H1 (cell line): Measurements from ENCODE around the gene TCF4. TPM values are rescaled to one million over a fixed set of nuclear protein-coding genes. Genes with fewer than 3 reads are reported as not detected.

ENCODE experiments used
- CTCF ChIA-PET: fragments of 300-600 bp; sonication (Branson Sonifier 250); formaldehyde crosslinking; loops from one replicate; lab custom pipeline; 2021; ENCODE audit not compliant: partially characterized antibody; lab: Charles Lee
- POLR2A ChIA-PET: fragments of 300-600 bp; sonication (Branson Sonifier 250); formaldehyde crosslinking; loops from one replicate; lab custom pipeline; 2021; ENCODE audit warnings: inconsistent platforms; ENCODE audit not compliant: partially characterized antibody; lab: Charles Lee
- DNase-seq, 2 experiments: peaks; one replicate each; pipeline versions ENCODE4 v3.0.0 to v3.0.0-alpha.2; 2010 to 2022; ENCODE audit warnings: low spot score in 2 of 2, low read depth in 1 of 2, mixed read lengths in 1 of 2
- FAIRE-seq: peaks from 2 replicates; lab custom pipeline; 2011; peaks lifted over from hg19 to GRCh38; lab: Jason Lieb, UNC
- H2AFZ ChIP-seq: 2 replicates; pipeline ENCODE4 v1.8.1; 2012; ENCODE audit warnings: low read length, inconsistent platforms
- H2AK5ac ChIP-seq: 2 replicates; pipeline ENCODE4 v1.6.1; 2013; ENCODE audit warnings: low read depth, low read length
- H2BK120ac ChIP-seq: replicated peaks from 2 replicates; pipeline ENCODE3; 2013; ENCODE audit warnings: low read depth, low read length, inconsistent platforms
- H2BK12ac ChIP-seq: 2 replicates; pipeline ENCODE4 v1.6.1; 2013; ENCODE audit warnings: low read depth, low read length
- H2BK15ac ChIP-seq: 2 replicates; pipeline ENCODE4 v1.6.1; 2013; ENCODE audit warnings: low read length
- H2BK20ac ChIP-seq: 2 replicates; pipeline ENCODE4 v1.6.1; 2013; ENCODE audit warnings: low read length
- H2BK5ac ChIP-seq: 2 replicates; pipeline ENCODE4 v1.6.1; 2013; ENCODE audit warnings: low read depth, low read length
- H3K14ac ChIP-seq: 2 replicates; pipeline ENCODE4 v1.6.1; 2013; ENCODE audit warnings: inconsistent platforms; ENCODE audit not compliant: insufficient read length
- H3K18ac ChIP-seq: 2 replicates; pipeline ENCODE4 v1.6.1; 2013; ENCODE audit warnings: low read length; ENCODE audit errors: extremely low read depth
- H3K23ac ChIP-seq: 2 replicates; pipeline ENCODE4 v1.6.1; 2013; ENCODE audit warnings: inconsistent platforms; ENCODE audit not compliant: insufficient read length
- H3K23me2 ChIP-seq: 2 replicates; pipeline ENCODE4 v1.6.1; 2013; ENCODE audit warnings: low read depth, low read length
- H3K27ac ChIP-seq: 2 replicates; pipeline ENCODE4 v1.6.1; 2011; ENCODE audit warnings: low read depth, low read length, inconsistent platforms
- H3K27me3 ChIP-seq, 4 experiments: replicated peaks in 1 of 4; 1 replicate in 1 of 4; 2 replicates in 3 of 4; pipeline versions ENCODE4 v1.6.1 to v1.8.1; 2011 to 2013; ENCODE audit warnings: low read length in 3 of 4, mild to moderate bottlenecking in 3 of 4, inconsistent platforms in 2 of 4, mixed read lengths in 2 of 4, moderate library complexity in 1 of 4; ENCODE audit not compliant: control insufficient read depth in 3 of 4, insufficient read depth in 3 of 4; ENCODE audit errors: extremely low read depth in 1 of 4
- H3K36me3 ChIP-seq, 4 experiments: 2 replicates each; pipeline versions ENCODE4 v1.6.1 to v1.8.1; 2011 to 2013; ENCODE audit warnings: mild to moderate bottlenecking in 4 of 4, low read length in 3 of 4, moderate library complexity in 2 of 4, control low read depth in 1 of 4, inconsistent platforms in 1 of 4; ENCODE audit not compliant: insufficient read depth in 4 of 4, control insufficient read depth in 2 of 4
- H3K4ac ChIP-seq: replicated peaks from 2 replicates; pipeline ENCODE3; 2013; ENCODE audit warnings: low read length, low read depth, mixed read lengths, inconsistent platforms; ENCODE audit not compliant: insufficient read length
- H3K4me1 ChIP-seq, 4 experiments: replicated peaks in 1 of 4; 1 replicate in 1 of 4; 2 replicates in 3 of 4; pipeline versions ENCODE4 v1.6.1 to v1.8.1; 2011 to 2013; ENCODE audit warnings: low read length in 3 of 4, inconsistent platforms in 2 of 4, mixed read lengths in 1 of 4; ENCODE audit not compliant: insufficient read depth in 4 of 4, control insufficient read depth in 3 of 4
- H3K4me2 ChIP-seq, 2 experiments: 2 replicates each; pipeline versions ENCODE4 v1.6.1 to v1.8.1; 2011 to 2013; ENCODE audit warnings: low read depth in 2 of 2, low read length in 2 of 2, control low read depth in 1 of 2, inconsistent platforms in 1 of 2, mild to moderate bottlenecking in 1 of 2; ENCODE audit not compliant: insufficient read depth in 1 of 2
- H3K4me3 ChIP-seq, 4 experiments: fragments of 200-600, 300-600 bp in 1 of 4; sonication (generic), shearing (Covaris generic), sonication (Bioruptor Twin) in 1 of 4; 2 replicates each; pipeline versions ENCODE4 v1.5.1 to v1.8.1; 2011 to 2016; ENCODE audit warnings: low read length in 4 of 4, low read depth in 3 of 4, control low read depth in 2 of 4, inconsistent platforms in 2 of 4, mild to moderate bottlenecking in 2 of 4, mixed read lengths in 1 of 4, moderate library complexity in 1 of 4; ENCODE audit not compliant: insufficient read depth in 2 of 4; ENCODE audit errors: extremely low read depth in 1 of 4
- H3K56ac ChIP-seq: replicated peaks from 2 replicates; pipeline ENCODE3; 2013; ENCODE audit warnings: low read depth, mild to moderate bottlenecking, mixed read lengths, low read length, inconsistent platforms; ENCODE audit not compliant: insufficient read length
- H3K79me1 ChIP-seq: 2 replicates; pipeline ENCODE4 v1.6.1; 2013; ENCODE audit warnings: low read depth, low read length, control low read depth
- H3K79me2 ChIP-seq, 2 experiments: 2 replicates each; pipeline versions ENCODE4 v1.6.1 to v1.8.1; 2012 to 2013; ENCODE audit warnings: low read length in 2 of 2, mild to moderate bottlenecking in 2 of 2, inconsistent platforms in 1 of 2; ENCODE audit not compliant: insufficient read depth in 2 of 2, control insufficient read depth in 1 of 2
- H3K9ac ChIP-seq, 4 experiments: replicated peaks in 1 of 4; 1 replicate in 1 of 4; 2 replicates in 3 of 4; pipeline versions ENCODE4 v1.6.1 to v1.8.1; 2011 to 2013; ENCODE audit warnings: low read depth in 3 of 4, low read length in 3 of 4, control low read depth in 2 of 4, mild to moderate bottlenecking in 2 of 4, moderate library complexity in 2 of 4, inconsistent platforms in 1 of 4; ENCODE audit errors: extremely low read depth in 1 of 4
- H3K9me3 ChIP-seq, 2 experiments: 2 replicates each; pipeline versions ENCODE4 v1.6.1 to v1.8.1; 2012 to 2013; ENCODE audit warnings: mild to moderate bottlenecking in 2 of 2, moderate library complexity in 2 of 2, control low read depth in 1 of 2, inconsistent platforms in 1 of 2, low read depth in 1 of 2, low read length in 1 of 2, mixed read lengths in 1 of 2; ENCODE audit not compliant: insufficient read depth in 2 of 2
- H4K20me1 ChIP-seq, 2 experiments: replicated peaks in 1 of 2; 2 replicates each; pipeline versions ENCODE3 to v1.8.1; 2011 to 2013; ENCODE audit warnings: inconsistent platforms in 2 of 2, low read length in 2 of 2, mild to moderate bottlenecking in 1 of 2; ENCODE audit not compliant: insufficient read depth in 2 of 2, control insufficient read depth in 1 of 2
- H4K5ac ChIP-seq: 2 replicates; pipeline ENCODE4 v1.6.1; 2013; ENCODE audit warnings: low read length, low read depth, mixed read lengths, inconsistent platforms; ENCODE audit not compliant: insufficient read length
- H4K8ac ChIP-seq: 2 replicates; pipeline ENCODE4 v1.8.0; 2013; ENCODE audit warnings: mild to moderate bottlenecking, moderate library complexity, low read length, inconsistent platforms; ENCODE audit not compliant: insufficient read depth; ENCODE audit errors: extremely low read depth
- H4K91ac ChIP-seq: replicated peaks from 2 replicates; pipeline ENCODE3; 2013; ENCODE audit warnings: low read length, mixed read lengths, inconsistent platforms; ENCODE audit not compliant: insufficient read length
- CBX8 ChIP-seq: fragments of 300-800, 300-1000 bp; sonication (generic); IDR thresholded peaks from 2 replicates; pipeline ENCODE4 v1.7.1; 2016; ENCODE audit warnings: low read depth, low read length, borderline replicate concordance
- CEBPB ChIP-seq: IDR thresholded peaks from 2 replicates; pipeline ENCODE4 v1.6.1; 2012; ENCODE audit warnings: low read depth, low read length
- FOSL1 ChIP-seq: IDR thresholded peaks from 2 replicates; pipeline ENCODE4 v1.6.1; 2011; ENCODE audit warnings: mild to moderate bottlenecking, low read depth, low read length, moderate library complexity; ENCODE audit not compliant: insufficient read depth
- GABPA ChIP-seq: IDR thresholded peaks from 2 replicates; pipeline ENCODE4 v1.6.1; 2011; ENCODE audit warnings: mild to moderate bottlenecking, low read length, moderate library complexity, borderline replicate concordance; ENCODE audit not compliant: insufficient read depth
- JUND ChIP-seq: IDR thresholded peaks from 2 replicates; pipeline ENCODE4 v1.6.1; 2011; ENCODE audit warnings: mild to moderate bottlenecking, improper control_type of control experiment, low read length
- POLR2A ChIP-seq, 2 experiments: IDR thresholded peaks; 1 replicate in 1 of 2; 2 replicates in 1 of 2; pipeline ENCODE4 v1.6.1; 2011; ENCODE audit warnings: low read depth in 2 of 2, low read length in 2 of 2, mild to moderate bottlenecking in 2 of 2; ENCODE audit errors: control extremely low read depth in 1 of 2
- RBBP5 ChIP-seq: IDR thresholded peaks from 2 replicates; pipeline ENCODE4 v1.7.1; 2012; ENCODE audit warnings: low read depth, mild to moderate bottlenecking, inconsistent platforms, low read length, moderate library complexity, borderline replicate concordance
- WGBS, 2 experiments: shearing (Covaris generic) in 1 of 2; methylation state at CpG; one replicate each; pipeline versions ENCODE4 v1.1.6 to v1.1.7; 2013 to 2015; ENCODE audit warnings: low lambda C conversion rate in 2 of 2, mixed read lengths in 2 of 2, inconsistent platforms in 1 of 2, low coverage in 1 of 2, missing lambda C conversion rate in 1 of 2; ENCODE audit not compliant: insufficient replicate concordance in 2 of 2, insufficient coverage in 1 of 2, insufficient read length in 1 of 2; ENCODE audit errors: extremely low coverage in 1 of 2, missing lambda C conversion rate in 1 of 2; 5-methylcytosine and 5-hydroxymethylcytosine counted together
- polyA plus RNA-seq, 7 experiments: library from polyadenylated mRNA; depleted of rRNA in 3 of 7; stranded (reverse) in 5 of 7; unstranded in 2 of 7; fragments of >200 nt in 5 of 7; fragments of 200-250 nt in 2 of 7; gene quantifications; 1 replicate in 5 of 7; 2 replicates in 1 of 7; 4 replicates in 1 of 7; pipeline versions ENCODE4 v1.2.1 to v1.2.3, GENCODE V29; 2011 to 2013; ENCODE audit warnings: missing spikeins in 2 of 7, mixed read lengths in 2 of 7
- total RNA-seq: library from RNA; stranded (reverse); fragmentation: NEBNext Ultra II Directional; extraction: Animal tissue kit (Norgen Biotek cat#: 25700); gene quantifications from 2 replicates; pipeline ENCODE4 v1.2.1, GENCODE V29; 2021

The TCF4 gene
- total and polyA plus RNA-seq, 2 of the 8 experiments (the other 6 are each of a cell fraction or from before 2014, with no cell fraction given), result 59.3 to 118 TPM

DNA sequence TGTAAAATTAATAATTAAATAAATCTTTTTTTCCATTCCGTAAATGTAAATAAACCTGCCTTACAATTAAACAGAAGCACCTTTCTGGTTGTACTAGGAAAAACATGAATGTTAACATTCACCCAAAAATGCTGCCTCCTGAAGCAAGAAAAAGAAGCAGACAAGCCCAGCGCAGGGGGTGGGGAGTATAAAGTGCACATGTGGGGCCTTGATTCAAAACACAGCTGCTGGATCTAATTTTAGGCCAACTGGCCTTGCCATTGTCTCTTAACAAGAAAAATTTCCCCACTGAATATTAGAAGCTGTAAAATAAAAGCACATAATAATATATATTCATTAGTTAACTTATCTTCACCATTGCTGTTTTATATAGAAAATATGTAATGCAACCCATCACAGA is 28.3 kb downstream of the TCF4 start:
- no peaks in the 10 kb centered on the region for H3K9me3 ChIP-seq
- no peak overlapping the region for H4K5ac ChIP-seq
- H2AK5ac ChIP-seq, result no peak overlapping the region
- no peak overlapping the region for H3K27ac ChIP-seq
- no peak overlapping the region for H3K56ac ChIP-seq
- no peak overlapping the region for H4K8ac ChIP-seq
- ChIA-PET CTCF (no interaction called here), POLR2A (no interaction called here)
- FAIRE-seq, result no peak
- H3K4me3 ChIP-seq, result no peak overlapping the region
- no peak overlapping the region for H3K4me2 ChIP-seq
- H2BK5ac ChIP-seq, result no peak overlapping the region
- peaks cover 0 to 96% of the 10 kb centered on the region in 2 experiments; a peak in 3 of 4 replicates for H3K79me2 ChIP-seq
- H3K79me1 ChIP-seq, result peaks cover 8% of the 10 kb centered on the region
- H2BK12ac ChIP-seq, result no peak overlapping the region
- H4K91ac ChIP-seq, result no peak overlapping the region
- no peaks in the 10 kb centered on the region for H3K4me1 ChIP-seq
- H2BK120ac ChIP-seq, result no peak overlapping the region
- H3K23me2 ChIP-seq, result no peaks in the 10 kb centered on the region
- no peak for TF ChIP-seq CBX8
- TF ChIP-seq RBBP5, result no peak
- TF ChIP-seq JUND, result no peak
- TF ChIP-seq CEBPB, result no peak
- no peak for TF ChIP-seq GABPA
- no peak for TF ChIP-seq POLR2A (IDR thresholded peaks at IDR 0.05; ENCODE audit: control extremely low read depth in 1 of 2, low read depth in 2 of 2, low read length in 2 of 2)
- no peak for TF ChIP-seq FOSL1
- H3K4ac ChIP-seq, result no peak overlapping the region
- no peak for DNase-seq
- H2BK15ac ChIP-seq, result no peak overlapping the region
- peaks cover 0 to 3% (median 1%) of the 10 kb centered on the region in 4 experiments; a peak in 3 of 8 replicates for H3K36me3 ChIP-seq
- no peak overlapping the region for H3K14ac ChIP-seq
- no peak overlapping the region for H3K9ac ChIP-seq
- WGBS, 2 experiments, result 96% methylated on average over 2 of the region's 2 CpGs; no CpG with 5 or more reads in 1 of the 2 experiments
- H2BK20ac ChIP-seq, result no peak overlapping the region
- H3K18ac ChIP-seq, result no peak overlapping the region
- H3K27me3 ChIP-seq, result no peaks in the 10 kb centered on the region
- H2AFZ ChIP-seq, result no peak overlapping the region
- H3K23ac ChIP-seq, result no peak overlapping the region
- peaks cover 6 to 10% of the 10 kb centered on the region in 2 experiments for H4K20me1 ChIP-seq
